GM12878 (cell line): Measurements from ENCODE around the gene PSMD14. TPM values are rescaled to one million over a fixed set of nuclear protein-coding genes. Genes with fewer than 3 reads are reported as not detected.

Experiments
- ATAC-seq: fragments of 200-7000 bp; cut with Tn5 transposase; 3 replicates; pipeline ENCODE4 v1.9.1; 2020; ENCODE audit warnings: mild to moderate bottlenecking, moderate library complexity
- BruUV-seq: library from RNA; stranded (reverse); fragments of 400-500 nt; replicated peaks from 2 replicates; lab custom pipeline; 2021; lab: Mats Ljungman, UMichigan
- CTCF ChIA-PET: fragments of 300-600 bp; sonication (Branson Sonifier 250); formaldehyde crosslinking; extraction: SDS; loops from one replicate; lab custom pipeline; 2021; ENCODE audit warnings: inconsistent platforms; lab: Yijun Ruan, JAX
- POLR2A ChIA-PET: fragments of 350-600 bp; formaldehyde crosslinking; extraction: SDS; loops from one replicate; lab custom pipeline; 2021; ENCODE audit warnings: inconsistent platforms; lab: Charles Lee
- RAD21 ChIA-PET: fragments of 300-600 bp; sonication (Branson Sonifier 250); formaldehyde crosslinking; loops from one replicate; lab custom pipeline; 2023; ENCODE audit warnings: antibody characterized with exemption; ENCODE audit not compliant: unreplicated experiment; lab: Charles Lee
- SMC1A ChIA-PET: fragments of 300-600 bp; sonication (Branson Sonifier 250); formaldehyde crosslinking; loops from one replicate; lab custom pipeline; 2023; ENCODE audit not compliant: unreplicated experiment, uncharacterized antibody; lab: Charles Lee
- DNase-seq: peaks from one replicate; pipeline ENCODE4 v3.0.0-alpha.2; 2011; ENCODE audit warnings: low read depth, low spot score
- FAIRE-seq: peaks from 3 replicates; lab custom pipeline; 2011; peaks lifted over from hg19 to GRCh38; lab: Jason Lieb, UNC
- H2AFZ ChIP-seq: 2 replicates; pipeline ENCODE4 v1.6.0; 2011; ENCODE audit warnings: low read depth, low read length, control low read depth; ENCODE audit not compliant: control insufficient read depth
- H3K27ac ChIP-seq: 2 replicates; pipeline ENCODE4 v1.5.1; 2011; ENCODE audit warnings: control low read depth; ENCODE audit not compliant: control insufficient read depth, insufficient read depth
- H3K27me3 ChIP-seq, 2 experiments: replicated peaks in 1 of 2; 2 replicates each; pipeline versions ENCODE4 v1.6.0 to v1.6.1; 2011; ENCODE audit warnings: low read length in 1 of 2; ENCODE audit not compliant: control insufficient read depth in 2 of 2, insufficient read depth in 2 of 2
- H3K36me3 ChIP-seq, 2 experiments: 2 replicates each; pipeline ENCODE4 v1.5.1; 2011; ENCODE audit warnings: low read length in 1 of 2; ENCODE audit not compliant: control insufficient read depth in 2 of 2, insufficient read depth in 2 of 2
- H3K4me1 ChIP-seq: 2 replicates; pipeline ENCODE4 v1.6.1; 2011; ENCODE audit warnings: mild to moderate bottlenecking, low read length, moderate library complexity, mixed read lengths; ENCODE audit not compliant: control insufficient read depth, insufficient read depth
- H3K4me2 ChIP-seq: 2 replicates; pipeline ENCODE4 v1.6.0; 2011; ENCODE audit warnings: control low read depth; ENCODE audit not compliant: control insufficient read depth, insufficient read depth
- H3K4me3 ChIP-seq: fragments of 200-600 bp; sonication (generic); 2 replicates; pipeline ENCODE4 v1.5.1; 2016
- H3K79me2 ChIP-seq: 2 replicates; pipeline ENCODE4 v1.6.0; 2011; ENCODE audit warnings: low read length; ENCODE audit not compliant: control insufficient read depth, insufficient read depth
- H3K9ac ChIP-seq: 2 replicates; pipeline ENCODE4 v1.8.0; 2011; ENCODE audit warnings: low read length, control low read depth, mixed read lengths; ENCODE audit not compliant: control insufficient read depth, insufficient read depth
- H3K9me3 ChIP-seq: replicated peaks from 3 replicates; pipeline ENCODE4 v1.5.1; 2011; ENCODE audit warnings: mild to moderate bottlenecking, low read length; ENCODE audit not compliant: control insufficient read depth, insufficient read depth
- H4K20me1 ChIP-seq: 2 replicates; pipeline ENCODE4 v1.6.0; 2011; ENCODE audit not compliant: control insufficient read depth, insufficient read depth
- ATF2 ChIP-seq: IDR thresholded peaks from 2 replicates; pipeline ENCODE4 v1.6.1; 2012; ENCODE audit warnings: low read length, inconsistent platforms
- CEBPB ChIP-seq, 2 experiments: fragments of 150-350 bp in 1 of 2; IDR thresholded peaks; 2 replicates each; pipeline ENCODE4 v1.6.1; 2012 to 2014; ENCODE audit warnings: low read depth in 2 of 2, low read length in 2 of 2, borderline replicate concordance in 1 of 2, inconsistent platforms in 1 of 2
- E4F1 ChIP-seq: fragments of 450-650 bp; IDR thresholded peaks from 2 replicates; pipeline ENCODE4 v1.6.1; 2018; ENCODE audit warnings: borderline replicate concordance, mild to moderate bottlenecking; ENCODE audit not compliant: partially characterized antibody
- EZH2 ChIP-seq: IDR thresholded peaks from 2 replicates; pipeline ENCODE4 v1.6.1; 2012; ENCODE audit warnings: low read depth, mild to moderate bottlenecking, control low read depth, inconsistent platforms, low read length, borderline replicate concordance; ENCODE audit not compliant: control insufficient read depth
- FOS ChIP-seq: IDR thresholded peaks from 3 replicates; pipeline ENCODE4 v1.6.1; 2011; ENCODE audit warnings: borderline replicate concordance; ENCODE audit not compliant: insufficient read length; ENCODE audit errors: extremely low read depth
- FOXM1 ChIP-seq: IDR thresholded peaks from 2 replicates; pipeline ENCODE4 v1.6.1; 2012; ENCODE audit warnings: low read depth, mild to moderate bottlenecking, inconsistent platforms, low read length, moderate library complexity
- HSF1 ChIP-seq: fragments of 150-350 bp; IDR thresholded peaks from 2 replicates; pipeline ENCODE4 v1.6.1; 2014; ENCODE audit warnings: mild to moderate bottlenecking, low read depth, low read length
- IRF4 ChIP-seq: IDR thresholded peaks from 2 replicates; pipeline ENCODE4 v1.6.1; 2011; ENCODE audit warnings: low read depth, low read length
- JUNB ChIP-seq: IDR thresholded peaks from 2 replicates; pipeline ENCODE4 v1.6.1; 2016; ENCODE audit warnings: antibody characterized with exemption, mild to moderate bottlenecking
- JUND ChIP-seq: IDR thresholded peaks from 2 replicates; pipeline ENCODE4 v1.6.1; 2012; ENCODE audit warnings: low read depth, mild to moderate bottlenecking, low read length, improper control_type of control experiment, moderate library complexity
- MEF2B ChIP-seq: fragments of 450-650 bp; IDR thresholded peaks from 2 replicates; pipeline ENCODE4 v1.6.1; 2018; ENCODE audit warnings: mild to moderate bottlenecking, moderate library complexity; ENCODE audit not compliant: partially characterized antibody, poor library complexity, severe bottlenecking
- PKNOX1 ChIP-seq: fragments of 450-650 bp; IDR thresholded peaks from 2 replicates; pipeline ENCODE4 v1.6.1; 2016; ENCODE audit warnings: mild to moderate bottlenecking
- RCOR1 ChIP-seq: conservative IDR thresholded peaks from 2 replicates; pipeline ENCODE4 v1.6.1; 2012; ENCODE audit warnings: low read depth, low read length, improper control_type of control experiment
- SKIL ChIP-seq: fragments of 450-650 bp; IDR thresholded peaks from 2 replicates; pipeline ENCODE4 v1.6.1; 2017; ENCODE audit warnings: mild to moderate bottlenecking, low read depth, inconsistent platforms; ENCODE audit not compliant: poor library complexity, severe bottlenecking
- SUPT20H ChIP-seq: IDR thresholded peaks from 2 replicates; pipeline ENCODE4 v1.6.1; 2011; ENCODE audit warnings: low read depth, mild to moderate bottlenecking, low read length, moderate library complexity, borderline replicate concordance; ENCODE audit not compliant: control insufficient read depth
- ZZZ3 ChIP-seq: IDR thresholded peaks from 2 replicates; pipeline ENCODE4 v1.6.1; 2011; ENCODE audit warnings: low read depth; ENCODE audit not compliant: control insufficient read depth, insufficient read length
- in situ Hi-C: fragments of 300-500 bp; cut with MboI; formaldehyde crosslinking; loops from 9 replicates; pipeline ENCODE4 v1.14.3; 2018; ENCODE audit warnings: mixed read lengths
- intact Hi-C: fragments of 100-400 bp; cut with micrococcal nuclease; formaldehyde crosslinking; loops from one replicate; pipeline ENCODE4 v1.14.2; 2022; ENCODE audit not compliant: unreplicated experiment
- polyA plus RNA-seq, 11 experiments: library from polyadenylated mRNA; depleted of rRNA in 4 of 11; unstranded in 6 of 11; stranded (reverse) in 5 of 11; fragments of >200 nt; fragmentation: Nextera tagmentation in 4 of 11; fragmentation: Illumina TruSeq in 1 of 11; extraction: Ambion mirVana in 4 of 11; extraction: Trizol in 1 of 11; gene quantifications; 1 replicate in 1 of 11; 2 replicates in 10 of 11; pipeline versions ENCODE4 v1.2.1 to v1.2.3, GENCODE V29; 2011 to 2016; ENCODE audit warnings: inconsistent platforms in 2 of 11, missing spikeins in 2 of 11, low read depth in 1 of 11
- total RNA-seq, 4 experiments: library from RNA; depleted of rRNA in 3 of 4; stranded (reverse); fragments of >200 nt in 3 of 4; fragmentation: Illumina TruSeq in 1 of 4; extraction: Trizol in 1 of 4; gene quantifications; 2 replicates each; pipeline versions ENCODE4 v1.2.1 to v1.2.3, GENCODE V29; 2013 to 2021

The PSMD14 gene
- total and polyA plus RNA-seq, 10 of the 15 experiments (the other 5 are each of a cell fraction or from before 2014, with no cell fraction given) = 70.5 to 253 (median 127) TPM

- no peak overlapping the region for H3K4me2 ChIP-seq
- H3K27me3 ChIP-seq = no peaks in the 10 kb centered on the region
- intact Hi-C loops (no loop called here), in situ Hi-C loops (no loop called here)
- ChIA-PET POLR2A (no interaction called here), SMC1A (interaction anchor here (0.7 kb wide), 1 partner anchor 13 kb away, joined by 3 read pairs; no protein-coding TSS in a partner anchor), RAD21 (no interaction called here), CTCF (no interaction called here)
- no peak overlapping the region for H3K4me3 ChIP-seq
- no peak overlapping the region for H3K9ac ChIP-seq
- peaks cover 59% of the 10 kb centered on the region for H3K79me2 ChIP-seq
- BruUV-seq = no TSS peak
- no peaks in the 10 kb centered on the region; the same call in 1 of the 2 replicates for H3K4me1 ChIP-seq
- ATAC-seq (no peak), FAIRE-seq (no peak), DNase-seq (no peak)
- peaks cover 1 to 10% of the 10 kb centered on the region in 2 experiments for H3K36me3 ChIP-seq
- no peak overlapping the region for H3K27ac ChIP-seq
- no peaks in the 10 kb centered on the region for H4K20me1 ChIP-seq
- H2AFZ ChIP-seq = no peak overlapping the region
- H3K9me3 ChIP-seq = no peaks in the 10 kb centered on the region; the same call in 1 of the 3 replicates
- TF ChIP-seq IRF4 (no peak), MEF2B (no peak), JUND (no peak), HSF1 (no peak), ATF2 (no peak), FOS (no peak), PKNOX1 (no peak), E4F1 (no peak), FOXM1 (no peak), ZZZ3 (no peak), RCOR1 (no peak), EZH2 (no peak), JUNB (no peak), SKIL (no peak), SUPT20H (no peak), CEBPB (IDR thresholded peaks at IDR 0.05; ENCODE audit: borderline replicate concordance in 1 of 2, low read depth in 2 of 2, low read length in 2 of 2) (no peak)
These were observed 8.5 kb downstream of the PSMD14 start for GRCh38 chr2:161316701-161317100.
